ENCODE data around the gene CHTF18.
"Not testable (repeated sequence)": the region's sequence is repeated elsewhere in the genome, so short reads cannot be mapped to it uniquely, and the experiment has no call there.

Gene CHTF18

DNA sequence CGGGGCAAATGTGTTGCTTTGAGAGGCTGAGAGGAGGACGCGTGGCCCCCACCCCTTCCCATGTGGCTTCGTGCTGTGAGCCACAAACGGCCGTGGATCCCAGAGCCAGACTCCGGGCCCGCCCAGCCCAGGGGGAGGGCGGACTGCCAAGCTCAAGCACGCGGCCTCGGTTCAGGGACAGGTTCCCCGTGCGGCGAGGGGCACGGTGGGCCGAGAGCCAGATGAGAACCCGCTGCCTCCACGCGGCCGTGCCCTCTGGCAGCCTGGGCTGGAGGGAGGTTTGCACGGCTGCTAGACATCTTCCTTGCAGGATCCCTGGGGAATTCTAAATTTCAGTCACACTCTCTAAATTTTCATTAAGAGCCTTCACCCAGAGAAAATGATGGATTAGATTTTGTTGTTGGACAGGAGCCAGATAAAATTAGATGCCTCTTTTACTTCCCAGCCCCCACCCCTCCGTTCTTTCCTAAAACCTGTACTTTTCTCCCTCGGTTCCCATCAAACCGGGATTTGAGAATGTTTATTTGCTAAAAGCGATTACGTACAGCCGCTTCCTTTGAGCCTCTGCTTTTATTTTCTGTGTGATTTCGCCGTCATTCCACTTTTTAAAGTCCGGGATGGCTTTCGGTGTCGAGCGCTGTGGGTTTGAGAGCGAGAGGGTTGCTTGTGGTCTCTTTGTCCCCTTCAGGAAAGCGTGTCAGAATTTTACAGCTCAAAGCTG, 37.1 kb downstream of the CHTF18 start:
- no peak for TF ChIP-seq JUND (IDR thresholded peaks at IDR 0.05; ENCODE audit: low read depth)
- DNase-seq (ENCODE audit: low read depth in 1 of 2, low spot score in 1 of 2) = no peak
- in situ Hi-C loops (cut with HindIII; ENCODE audit: low pct_unique_long_range_greater_than_20kb, low sequenced_read_pairs) = no loop called here

DNA sequence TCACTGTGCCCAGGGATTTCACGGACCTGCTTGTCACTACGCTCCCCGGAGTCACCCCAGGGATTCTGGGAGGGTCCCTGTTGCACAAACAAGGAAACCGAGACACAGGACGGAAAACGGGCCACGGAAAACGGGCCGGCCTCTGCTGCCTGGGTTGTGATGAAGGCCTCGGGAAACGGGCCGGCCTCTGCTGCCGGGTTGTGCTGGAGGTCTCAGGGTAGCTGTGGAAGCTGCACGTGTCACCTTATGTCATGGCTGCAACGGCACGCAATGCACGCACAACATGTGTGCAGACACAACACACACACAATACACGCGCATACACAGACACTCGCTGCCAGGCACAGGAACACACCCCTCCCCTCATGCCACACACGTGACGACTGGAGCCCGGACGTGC, 39.1 kb downstream of the CHTF18 start:
- in situ Hi-C loops (cut with HindIII; ENCODE audit: low pct_unique_long_range_greater_than_20kb, low sequenced_read_pairs) = no loop called here
- no peak for TF ChIP-seq JUND (IDR thresholded peaks at IDR 0.05; ENCODE audit: low read depth)
- DNase-seq (ENCODE audit: low read depth in 1 of 2, low spot score in 1 of 2) = no peak

DNA sequence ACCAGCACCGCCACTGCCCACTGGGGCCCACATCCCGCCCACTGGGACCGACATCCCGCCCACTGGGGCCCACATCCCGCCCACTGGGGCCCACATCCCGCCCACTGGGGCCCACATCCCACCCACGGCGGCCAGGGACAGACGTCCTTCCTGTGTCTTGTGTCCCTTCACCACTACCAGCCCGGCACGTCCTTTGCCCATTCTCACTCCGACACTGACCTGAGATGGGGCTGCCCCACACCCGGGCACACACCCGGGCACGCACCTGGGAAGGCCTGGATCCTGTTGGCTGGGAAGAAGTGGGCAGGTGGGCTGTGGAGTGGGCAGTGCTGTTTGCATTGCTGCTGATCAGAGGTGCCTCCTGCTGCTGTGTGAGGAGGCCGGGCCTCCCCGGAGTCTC, 40.5 kb downstream of the CHTF18 start:
- in situ Hi-C loops (cut with HindIII; ENCODE audit: low pct_unique_long_range_greater_than_20kb, low sequenced_read_pairs) = no loop called here
- DNase-seq (ENCODE audit: low read depth in 1 of 2, low spot score in 1 of 2) = no peak
- TF ChIP-seq JUND (IDR thresholded peaks at IDR 0.05; ENCODE audit: low read depth) = no peak

DNA sequence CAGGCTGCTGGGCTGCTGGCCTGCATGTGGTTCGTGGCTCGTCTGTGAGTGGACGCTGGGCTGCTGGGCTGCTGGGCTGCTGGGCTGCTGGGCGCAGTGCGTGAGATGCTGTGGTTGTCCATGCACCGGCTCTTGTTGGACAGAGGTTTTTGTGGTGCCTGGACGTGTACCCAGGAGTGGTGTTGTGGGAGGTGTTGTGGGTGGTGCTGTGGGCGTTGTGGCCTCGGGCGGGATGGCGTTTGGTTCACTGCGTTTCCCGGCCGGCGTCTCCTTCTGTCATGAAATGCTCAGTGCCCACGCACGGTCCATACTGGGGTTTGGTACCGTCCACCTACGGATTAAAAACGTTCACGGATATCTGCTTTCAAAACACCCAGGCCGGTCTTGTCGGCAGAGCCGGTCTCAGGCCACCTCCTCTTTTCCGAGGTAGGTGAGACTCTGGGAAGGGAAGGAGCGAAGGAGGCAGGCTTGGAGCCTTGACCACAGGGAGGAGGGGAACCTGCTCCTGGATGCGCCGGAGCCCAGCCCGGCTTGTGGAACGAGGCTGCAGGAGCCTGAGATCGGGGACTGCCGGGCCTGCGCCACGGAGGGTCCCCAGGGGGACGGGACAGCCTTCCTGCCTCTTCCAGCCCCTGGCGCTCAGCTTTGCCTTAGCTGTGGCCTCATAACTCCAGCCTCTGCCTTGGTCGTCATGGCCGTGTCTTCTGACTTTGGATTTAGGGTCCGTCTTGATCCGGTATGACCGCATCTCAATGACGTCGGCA, 41.9 kb downstream of the CHTF18 start:
- DNase-seq (ENCODE audit: low read depth in 1 of 2, low spot score in 1 of 2) = no peak
- TF ChIP-seq JUND (IDR thresholded peaks at IDR 0.05; ENCODE audit: low read depth) = no peak
- in situ Hi-C loops (cut with HindIII; ENCODE audit: low pct_unique_long_range_greater_than_20kb, low sequenced_read_pairs) = loop anchor here (10.0 kb wide), 1 partner anchor 315 kb away; no protein-coding TSS in a partner anchor

DNA sequence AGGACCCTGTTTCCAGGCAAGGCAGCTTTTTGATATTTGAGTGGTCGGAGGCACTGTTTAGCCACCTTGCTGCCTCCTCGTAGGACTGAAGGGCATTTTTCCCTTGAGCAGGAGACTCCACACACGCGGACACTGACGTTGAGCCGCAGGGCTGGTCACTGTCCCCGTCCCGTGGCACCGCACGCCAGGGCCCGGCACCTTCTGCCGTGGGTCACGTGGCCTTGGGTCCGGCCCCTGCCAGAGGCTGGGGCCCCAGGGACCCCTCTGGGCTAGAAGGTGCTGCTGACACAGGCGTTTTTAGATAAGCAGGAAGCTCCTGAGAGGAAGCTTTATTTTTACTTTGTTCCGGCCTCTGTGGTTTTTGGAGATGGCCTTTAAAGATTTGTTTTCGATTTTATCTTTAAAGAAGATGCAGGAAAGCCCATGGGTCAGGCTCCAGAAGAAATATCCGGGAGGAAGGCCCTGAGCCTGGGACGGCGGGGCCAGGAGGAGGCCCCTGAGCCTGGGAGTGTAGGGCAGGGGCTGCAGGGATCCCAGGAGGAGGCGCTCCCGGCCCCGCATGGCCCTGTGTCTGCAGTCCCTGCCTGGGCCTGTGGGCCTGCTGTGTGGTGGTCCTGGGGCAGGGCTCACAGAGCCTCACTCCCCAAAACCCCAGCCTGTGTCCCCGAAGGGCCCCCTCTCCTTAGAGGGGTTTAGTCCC, 42.6 kb downstream of the CHTF18 start:
- no peak for TF ChIP-seq JUND (IDR thresholded peaks at IDR 0.05; ENCODE audit: low read depth)
- in situ Hi-C loops (cut with HindIII; ENCODE audit: low pct_unique_long_range_greater_than_20kb, low sequenced_read_pairs) = loop anchor here (10.0 kb wide), 1 partner anchor 314 kb away; no protein-coding TSS in a partner anchor
- no peak for DNase-seq (ENCODE audit: low read depth in 1 of 2, low spot score in 1 of 2)

DNA sequence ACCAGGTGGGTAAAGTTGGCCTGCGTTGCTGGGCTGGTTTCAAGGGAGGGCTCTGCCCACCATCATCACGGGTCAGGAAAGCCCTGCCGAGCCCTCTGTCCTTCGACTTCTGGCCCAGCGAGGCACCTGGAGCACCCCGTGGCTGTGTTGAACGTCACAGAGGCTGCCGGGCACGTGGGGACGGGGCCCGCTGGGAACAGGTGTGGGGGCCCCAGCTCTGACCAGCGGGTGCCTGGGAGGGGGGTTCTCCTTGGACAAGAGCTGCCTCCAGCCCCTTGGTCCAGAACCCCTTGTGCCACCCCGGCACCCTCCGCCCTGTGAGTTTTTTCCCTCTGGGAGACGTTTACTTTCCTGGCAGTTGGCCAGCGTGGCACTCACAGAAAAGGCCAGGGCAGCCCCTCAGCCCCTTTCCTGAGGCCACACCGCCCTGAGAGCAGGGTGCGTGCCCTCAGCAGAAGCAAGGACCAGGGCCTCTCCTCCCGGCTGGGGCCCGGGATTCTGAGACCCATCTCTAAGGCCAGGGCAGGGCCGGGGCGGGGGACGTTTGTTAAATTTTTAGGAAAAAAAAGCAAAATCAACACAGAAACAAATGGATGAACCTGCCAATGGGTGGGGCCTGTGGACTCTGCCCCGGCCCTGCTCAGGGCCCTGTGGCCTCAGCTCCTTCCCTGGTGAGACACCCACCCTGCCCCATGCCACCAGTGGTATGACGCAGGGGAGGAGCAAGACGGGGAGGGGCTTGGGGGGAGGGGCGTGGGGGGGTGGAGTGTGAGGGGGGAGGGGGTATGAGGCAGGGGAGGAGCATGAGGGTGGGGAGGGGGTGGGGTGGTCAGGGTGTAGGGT, 43.4 kb downstream of the CHTF18 start:
- in situ Hi-C loops (cut with HindIII; ENCODE audit: low pct_unique_long_range_greater_than_20kb, low sequenced_read_pairs) = loop anchor here (10.0 kb wide), 1 partner anchor 313 kb away; no protein-coding TSS in a partner anchor
- no peak for TF ChIP-seq JUND (IDR thresholded peaks at IDR 0.05; ENCODE audit: low read depth)
- no peak for DNase-seq (ENCODE audit: low read depth in 1 of 2, low spot score in 1 of 2)

DNA sequence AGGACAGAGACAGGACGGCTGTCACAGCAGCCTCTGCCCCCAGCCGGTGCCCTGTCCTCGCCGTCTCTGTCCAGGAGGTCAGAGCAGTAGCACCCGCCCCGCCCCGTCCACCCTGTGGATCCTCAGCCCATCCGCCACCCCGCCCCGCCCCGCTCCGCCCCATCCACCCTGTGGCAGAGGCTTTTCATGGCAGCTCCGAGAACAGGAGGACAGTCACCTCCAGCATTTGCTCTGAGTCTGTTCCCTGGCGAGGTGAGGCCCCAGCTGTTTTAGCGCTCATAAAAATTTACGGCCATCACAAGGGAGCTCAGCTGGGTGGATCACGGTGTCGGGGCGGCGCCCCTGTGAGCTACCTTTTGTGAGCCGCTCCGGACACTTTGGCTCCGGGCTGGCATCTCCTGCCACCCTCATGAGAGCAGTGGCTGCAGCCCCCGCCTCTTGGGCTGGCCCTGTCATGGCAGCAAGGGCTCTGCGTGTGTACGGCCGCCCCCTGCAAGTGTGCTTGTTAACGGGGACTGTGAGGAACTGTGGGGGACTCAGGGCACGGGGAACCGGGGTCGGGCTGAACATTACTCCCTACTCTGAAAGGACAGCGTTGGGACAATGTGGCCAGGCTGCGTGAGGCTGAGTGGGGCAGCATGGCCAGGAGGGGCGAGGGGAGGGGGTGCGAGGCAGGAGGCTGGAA, 44.4 kb downstream of the CHTF18 start:
- TF ChIP-seq JUND (IDR thresholded peaks at IDR 0.05; ENCODE audit: low read depth) = no peak
- peak; percentile 28 to 41 for DNase-seq (ENCODE audit: low read depth in 1 of 2, low spot score in 1 of 2)
- in situ Hi-C loops (cut with HindIII; ENCODE audit: low pct_unique_long_range_greater_than_20kb, low sequenced_read_pairs) = loop anchor here (10.0 kb wide), 1 partner anchor 312 kb away; no protein-coding TSS in a partner anchor

DNA sequence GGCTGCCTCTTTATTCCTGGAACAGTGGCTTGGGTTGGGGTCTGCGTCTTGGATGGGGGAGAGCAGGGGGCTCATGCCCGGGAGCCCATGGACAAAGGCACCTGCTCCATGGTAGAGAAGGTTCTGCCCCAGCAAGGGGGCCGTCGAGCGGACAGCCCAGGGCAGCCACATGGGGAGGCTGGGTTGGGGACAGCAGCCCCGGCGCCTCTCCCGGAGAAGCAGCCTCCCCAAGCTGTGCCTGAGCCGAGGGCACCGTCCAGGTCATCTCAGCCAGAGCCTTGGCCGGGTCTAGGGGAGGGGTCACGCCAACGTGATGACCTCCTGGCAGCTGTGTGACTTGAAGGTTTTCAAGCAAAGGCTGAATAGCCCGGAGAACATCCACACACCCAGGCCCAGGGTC, 45.0 kb downstream of the CHTF18 start:
- no peak for TF ChIP-seq JUND (IDR thresholded peaks at IDR 0.05; ENCODE audit: low read depth)
- no peak for DNase-seq (ENCODE audit: low read depth in 1 of 2, low spot score in 1 of 2)
- in situ Hi-C loops (cut with HindIII; ENCODE audit: low pct_unique_long_range_greater_than_20kb, low sequenced_read_pairs) = loop anchor here (10.0 kb wide), 1 partner anchor 311 kb away; no protein-coding TSS in a partner anchor

DNA sequence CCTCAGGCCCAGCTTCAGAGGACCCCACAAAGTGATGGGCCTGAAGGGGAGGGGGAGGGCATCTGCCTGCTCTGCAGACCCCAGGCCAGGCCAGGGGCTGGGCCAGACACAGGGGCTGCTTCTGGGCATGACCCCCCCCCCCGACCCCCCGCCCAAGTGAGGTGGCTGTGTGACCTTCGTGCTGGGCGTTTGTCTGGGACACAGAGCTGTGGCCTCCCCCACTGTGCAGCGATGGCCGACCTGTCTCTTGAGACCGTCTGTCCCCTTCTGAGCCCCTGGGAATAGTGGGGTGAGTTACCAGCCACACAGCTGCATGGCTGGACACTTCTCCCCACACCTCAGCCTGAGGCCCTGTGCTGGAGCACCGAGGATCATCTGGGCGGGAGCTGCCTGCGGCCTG, 47.0 kb downstream of the CHTF18 start:
- no peak for TF ChIP-seq JUND (IDR thresholded peaks at IDR 0.05; ENCODE audit: low read depth)
- DNase-seq (ENCODE audit: low read depth in 1 of 2, low spot score in 1 of 2) = no peak
- in situ Hi-C loops (cut with HindIII; ENCODE audit: low pct_unique_long_range_greater_than_20kb, low sequenced_read_pairs) = loop anchor here (10.0 kb wide), 1 partner anchor 309 kb away; no protein-coding TSS in a partner anchor

DNA sequence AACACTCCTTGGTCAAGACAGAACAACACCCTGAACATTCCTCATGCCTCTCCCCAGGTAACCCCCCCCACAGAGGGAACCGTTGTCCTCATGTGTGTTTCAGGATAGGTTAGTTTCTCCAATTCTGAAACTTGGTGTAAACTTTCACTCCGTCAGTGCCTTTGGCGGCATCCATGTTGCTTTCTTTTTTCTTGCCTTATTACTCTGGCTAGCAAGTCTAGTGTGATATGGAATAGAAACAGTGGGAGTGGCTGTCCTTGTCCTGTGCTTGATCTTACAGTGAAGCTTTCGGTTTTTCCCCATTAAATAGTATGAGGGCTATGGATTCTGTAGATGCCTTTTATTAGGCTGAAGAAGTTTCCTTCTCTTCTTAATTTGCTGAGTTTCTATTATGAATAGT, 47.8 kb downstream of the CHTF18 start:
- TF ChIP-seq JUND (IDR thresholded peaks at IDR 0.05; ENCODE audit: low read depth) = no peak
- in situ Hi-C loops (cut with HindIII; ENCODE audit: low pct_unique_long_range_greater_than_20kb, low sequenced_read_pairs) = loop anchor here (10.0 kb wide), 1 partner anchor 309 kb away; no protein-coding TSS in a partner anchor
- DNase-seq (ENCODE audit: low read depth in 1 of 2, low spot score in 1 of 2) = no peak

DNA sequence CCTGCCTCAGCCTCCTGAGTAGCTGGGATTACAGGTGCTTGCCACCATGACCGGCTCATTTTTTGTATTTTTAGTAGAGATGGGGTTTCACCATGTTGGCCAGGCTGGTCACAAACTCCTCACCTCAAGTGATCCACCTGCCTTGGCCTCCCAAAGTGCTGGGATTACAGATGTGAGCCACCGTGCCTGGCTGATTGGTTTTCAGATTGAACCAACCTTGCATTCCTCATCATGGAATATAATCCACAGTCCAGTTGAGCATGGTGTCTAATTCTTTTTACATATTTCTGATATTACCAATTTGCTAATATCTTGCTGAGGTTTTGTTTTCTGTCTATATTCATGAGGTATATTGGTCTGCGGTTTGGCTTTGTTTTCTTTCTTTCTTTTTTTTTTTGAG, 48.4 kb downstream of the CHTF18 start:
- in situ Hi-C loops (cut with HindIII; ENCODE audit: low pct_unique_long_range_greater_than_20kb, low sequenced_read_pairs) = loop anchor here (10.0 kb wide), 1 partner anchor 308 kb away; no protein-coding TSS in a partner anchor
- DNase-seq (ENCODE audit: low read depth in 1 of 2, low spot score in 1 of 2) = not testable (repeated sequence)
